ENCODE results near the gene TAOK1. TPM values are rescaled to one million over a fixed set of nuclear protein-coding genes. Genes with fewer than 3 reads are reported as not detected.

Gene TAOK1
- total and polyA plus RNA-seq, 2 of the 13 experiments (the other 11 are each of a cell fraction or from before 2014, with no cell fraction given) = 14.1 to 23.0 TPM

DNA sequence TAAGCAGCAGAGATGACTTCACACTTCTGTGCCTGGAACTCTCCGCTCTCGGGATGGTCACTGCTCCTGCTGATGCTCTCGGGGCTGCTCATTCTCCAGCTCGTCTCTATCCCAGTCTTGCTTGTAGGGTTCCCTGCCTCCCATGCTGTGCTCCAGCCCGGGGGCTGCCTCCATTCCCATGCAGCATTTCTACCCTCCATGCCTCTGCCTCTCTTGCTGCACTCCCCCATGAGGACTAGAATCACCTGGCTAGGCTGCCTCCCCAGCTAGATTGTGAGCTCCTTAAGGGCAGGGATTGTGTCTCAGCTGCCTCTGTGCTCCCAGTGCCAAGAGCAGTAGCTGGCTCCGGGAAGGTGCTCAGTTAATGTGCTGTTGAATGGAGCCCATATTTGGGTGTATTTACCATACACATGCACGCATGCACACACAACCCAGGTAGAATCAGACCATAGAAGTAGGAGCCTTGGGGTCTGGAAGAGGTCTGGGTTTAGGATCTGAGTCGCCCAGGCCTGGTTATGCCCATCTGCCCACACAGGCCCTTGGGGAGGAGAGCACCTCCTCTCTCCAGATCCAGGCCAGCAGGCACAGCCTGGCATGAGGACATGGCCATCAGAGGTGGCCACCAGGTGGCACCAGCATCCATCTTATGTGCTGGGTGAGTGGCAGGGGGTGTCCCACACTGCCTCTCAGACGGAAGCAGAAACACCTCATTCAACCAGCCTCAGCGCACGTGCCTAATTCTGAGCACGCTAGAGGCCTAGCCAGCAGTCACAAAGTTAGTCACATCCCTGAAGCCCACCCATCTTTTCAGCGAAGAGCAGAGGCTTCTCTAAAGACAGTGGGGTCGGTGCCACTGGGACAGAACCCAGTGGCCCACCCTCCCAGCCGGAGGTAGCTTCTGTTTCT is 190.0 kb downstream of the TAOK1 start (continued):
- TF ChIP-seq, protein P1, sequence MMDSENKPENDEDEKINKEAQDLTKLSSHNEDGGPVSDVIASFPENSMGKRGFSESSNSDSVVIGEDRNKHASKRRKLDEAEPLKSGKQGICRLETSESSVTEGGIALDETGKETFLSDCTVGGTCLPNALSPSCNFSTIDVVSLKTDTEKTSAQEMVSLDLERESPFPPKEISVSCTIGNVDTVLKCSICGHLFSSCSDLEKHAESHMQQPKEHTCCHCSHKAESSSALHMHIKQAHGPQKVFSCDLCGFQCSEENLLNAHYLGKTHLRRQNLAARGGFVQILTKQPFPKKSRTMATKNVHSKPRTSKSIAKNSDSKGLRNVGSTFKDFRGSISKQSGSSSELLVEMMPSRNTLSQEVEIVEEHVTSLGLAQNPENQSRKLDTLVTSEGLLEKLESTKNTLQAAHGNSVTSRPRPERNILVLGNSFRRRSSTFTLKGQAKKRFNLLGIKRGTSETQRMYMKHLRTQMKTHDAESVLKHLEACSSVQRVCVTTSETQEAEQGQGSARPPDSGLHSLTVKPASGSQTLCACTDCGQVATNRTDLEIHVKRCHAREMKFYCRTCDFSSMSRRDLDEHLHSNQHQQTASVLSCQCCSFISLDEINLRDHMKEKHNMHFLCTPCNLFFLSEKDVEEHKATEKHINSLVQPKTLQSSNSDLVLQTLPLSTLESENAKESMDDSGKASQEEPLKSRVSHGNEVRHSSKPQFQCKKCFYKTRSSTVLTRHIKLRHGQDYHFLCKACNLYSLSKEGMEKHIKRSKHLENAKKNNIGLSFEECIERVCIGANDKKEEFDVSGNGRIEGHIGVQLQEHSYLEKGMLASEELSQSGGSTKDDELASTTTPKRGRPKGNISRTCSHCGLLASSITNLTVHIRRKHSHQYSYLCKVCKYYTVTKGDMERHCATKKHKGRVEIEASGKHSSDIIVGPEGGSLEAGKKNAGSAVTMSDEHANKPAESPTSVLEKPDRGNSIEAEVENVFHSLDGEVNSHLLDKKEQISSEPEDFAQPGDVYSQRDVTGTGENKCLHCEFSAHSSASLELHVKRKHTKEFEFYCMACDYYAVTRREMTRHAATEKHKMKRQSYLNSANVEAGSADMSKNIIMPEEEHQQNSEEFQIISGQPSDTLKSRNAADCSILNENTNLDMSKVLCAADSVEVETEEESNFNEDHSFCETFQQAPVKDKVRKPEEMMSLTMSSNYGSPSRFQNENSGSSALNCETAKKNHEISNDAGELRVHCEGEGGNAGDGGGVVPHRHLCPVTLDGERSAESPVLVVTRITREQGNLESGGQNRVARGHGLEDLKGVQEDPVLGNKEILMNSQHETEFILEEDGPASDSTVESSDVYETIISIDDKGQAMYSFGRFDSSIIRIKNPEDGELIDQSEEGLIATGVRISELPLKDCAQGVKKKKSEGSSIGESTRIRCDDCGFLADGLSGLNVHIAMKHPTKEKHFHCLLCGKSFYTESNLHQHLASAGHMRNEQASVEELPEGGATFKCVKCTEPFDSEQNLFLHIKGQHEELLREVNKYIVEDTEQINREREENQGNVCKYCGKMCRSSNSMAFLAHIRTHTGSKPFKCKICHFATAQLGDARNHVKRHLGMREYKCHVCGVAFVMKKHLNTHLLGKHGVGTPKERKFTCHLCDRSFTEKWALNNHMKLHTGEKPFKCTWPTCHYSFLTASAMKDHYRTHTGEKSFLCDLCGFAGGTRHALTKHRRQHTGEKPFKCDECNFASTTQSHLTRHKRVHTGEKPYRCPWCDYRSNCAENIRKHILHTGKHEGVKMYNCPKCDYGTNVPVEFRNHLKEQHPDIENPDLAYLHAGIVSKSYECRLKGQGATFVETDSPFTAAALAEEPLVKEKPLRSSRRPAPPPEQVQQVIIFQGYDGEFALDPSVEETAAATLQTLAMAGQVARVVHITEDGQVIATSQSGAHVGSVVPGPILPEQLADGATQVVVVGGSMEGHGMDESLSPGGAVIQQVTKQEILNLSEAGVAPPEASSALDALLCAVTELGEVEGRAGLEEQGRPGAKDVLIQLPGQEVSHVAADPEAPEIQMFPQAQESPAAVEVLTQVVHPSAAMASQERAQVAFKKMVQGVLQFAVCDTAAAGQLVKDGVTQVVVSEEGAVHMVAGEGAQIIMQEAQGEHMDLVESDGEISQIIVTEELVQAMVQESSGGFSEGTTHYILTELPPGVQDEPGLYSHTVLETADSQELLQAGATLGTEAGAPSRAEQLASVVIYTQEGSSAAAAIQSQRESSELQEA (CRISPR knock-in tag; IDR thresholded peaks at IDR 0.05; ENCODE audit: not compliant biosample characterization) = no peak
- TF ChIP-seq POLR2A (IDR thresholded peaks at IDR 0.05; ENCODE audit: insufficient read depth in 1 of 2, low read depth in 2 of 2, low read length in 2 of 2) = no peak
- peak; percentile 44; the same call in 1 of the 2 replicates for TF ChIP-seq ZNF768 (CRISPR knock-in tag; IDR thresholded peaks at IDR 0.05)
- TF ChIP-seq ZNF598 (CRISPR knock-in tag; IDR thresholded peaks at IDR 0.05; ENCODE audit: borderline replicate concordance) = no peak
- TF ChIP-seq, protein P2, sequence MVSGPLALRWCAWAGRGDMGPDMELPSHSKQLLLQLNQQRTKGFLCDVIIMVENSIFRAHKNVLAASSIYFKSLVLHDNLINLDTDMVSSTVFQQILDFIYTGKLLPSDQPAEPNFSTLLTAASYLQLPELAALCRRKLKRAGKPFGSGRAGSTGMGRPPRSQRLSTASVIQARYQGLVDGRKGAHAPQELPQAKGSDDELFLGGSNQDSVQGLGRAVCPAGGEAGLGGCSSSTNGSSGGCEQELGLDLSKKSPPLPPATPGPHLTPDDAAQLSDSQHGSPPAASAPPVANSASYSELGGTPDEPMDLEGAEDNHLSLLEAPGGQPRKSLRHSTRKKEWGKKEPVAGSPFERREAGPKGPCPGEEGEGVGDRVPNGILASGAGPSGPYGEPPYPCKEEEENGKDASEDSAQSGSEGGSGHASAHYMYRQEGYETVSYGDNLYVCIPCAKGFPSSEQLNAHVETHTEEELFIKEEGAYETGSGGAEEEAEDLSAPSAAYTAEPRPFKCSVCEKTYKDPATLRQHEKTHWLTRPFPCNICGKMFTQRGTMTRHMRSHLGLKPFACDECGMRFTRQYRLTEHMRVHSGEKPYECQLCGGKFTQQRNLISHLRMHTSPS (CRISPR knock-in tag; IDR thresholded peaks at IDR 0.05; ENCODE audit: low read depth) = peak; percentile 50; the same call in 1 of the 2 replicates
- TF ChIP-seq ZFAT (CRISPR knock-in tag; conservative IDR thresholded peaks at IDR 0.05) = no peak
- peak; percentile 92 for TF ChIP-seq RAD21 (CRISPR knock-in tag; IDR thresholded peaks at IDR 0.05)
- TF ChIP-seq, protein P3, sequence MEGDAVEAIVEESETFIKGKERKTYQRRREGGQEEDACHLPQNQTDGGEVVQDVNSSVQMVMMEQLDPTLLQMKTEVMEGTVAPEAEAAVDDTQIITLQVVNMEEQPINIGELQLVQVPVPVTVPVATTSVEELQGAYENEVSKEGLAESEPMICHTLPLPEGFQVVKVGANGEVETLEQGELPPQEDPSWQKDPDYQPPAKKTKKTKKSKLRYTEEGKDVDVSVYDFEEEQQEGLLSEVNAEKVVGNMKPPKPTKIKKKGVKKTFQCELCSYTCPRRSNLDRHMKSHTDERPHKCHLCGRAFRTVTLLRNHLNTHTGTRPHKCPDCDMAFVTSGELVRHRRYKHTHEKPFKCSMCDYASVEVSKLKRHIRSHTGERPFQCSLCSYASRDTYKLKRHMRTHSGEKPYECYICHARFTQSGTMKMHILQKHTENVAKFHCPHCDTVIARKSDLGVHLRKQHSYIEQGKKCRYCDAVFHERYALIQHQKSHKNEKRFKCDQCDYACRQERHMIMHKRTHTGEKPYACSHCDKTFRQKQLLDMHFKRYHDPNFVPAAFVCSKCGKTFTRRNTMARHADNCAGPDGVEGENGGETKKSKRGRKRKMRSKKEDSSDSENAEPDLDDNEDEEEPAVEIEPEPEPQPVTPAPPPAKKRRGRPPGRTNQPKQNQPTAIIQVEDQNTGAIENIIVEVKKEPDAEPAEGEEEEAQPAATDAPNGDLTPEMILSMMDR (CRISPR knock-in tag; IDR thresholded peaks at IDR 0.05) = peak; percentile 96
- TF ChIP-seq LCORL (IDR thresholded peaks at IDR 0.05) = no peak
- 0 out of 2 replicates have a peak, but pooled peaks have one; percentile 35 for TF ChIP-seq LCORL (CRISPR knock-in tag; IDR thresholded peaks at IDR 0.05)
- TF ChIP-seq, protein P4, sequence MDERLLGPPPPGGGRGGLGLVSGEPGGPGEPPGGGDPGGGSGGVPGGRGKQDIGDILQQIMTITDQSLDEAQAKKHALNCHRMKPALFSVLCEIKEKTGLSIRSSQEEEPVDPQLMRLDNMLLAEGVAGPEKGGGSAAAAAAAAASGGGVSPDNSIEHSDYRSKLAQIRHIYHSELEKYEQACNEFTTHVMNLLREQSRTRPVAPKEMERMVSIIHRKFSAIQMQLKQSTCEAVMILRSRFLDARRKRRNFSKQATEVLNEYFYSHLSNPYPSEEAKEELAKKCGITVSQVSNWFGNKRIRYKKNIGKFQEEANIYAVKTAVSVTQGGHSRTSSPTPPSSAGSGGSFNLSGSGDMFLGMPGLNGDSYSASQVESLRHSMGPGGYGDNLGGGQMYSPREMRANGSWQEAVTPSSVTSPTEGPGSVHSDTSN (CRISPR knock-in tag; IDR thresholded peaks at IDR 0.05) = peak; percentile 65
- TF ChIP-seq TSC22D2 (CRISPR knock-in tag; IDR thresholded peaks at IDR 0.05; ENCODE audit: borderline replicate concordance) = peak; percentile 45; the same call in 1 of the 2 replicates
- TF ChIP-seq ZNF777 (CRISPR knock-in tag; IDR thresholded peaks at IDR 0.05) = 0 out of 2 replicates have a peak, but pooled peaks have one; percentile 33
- TF ChIP-seq, protein P5, sequence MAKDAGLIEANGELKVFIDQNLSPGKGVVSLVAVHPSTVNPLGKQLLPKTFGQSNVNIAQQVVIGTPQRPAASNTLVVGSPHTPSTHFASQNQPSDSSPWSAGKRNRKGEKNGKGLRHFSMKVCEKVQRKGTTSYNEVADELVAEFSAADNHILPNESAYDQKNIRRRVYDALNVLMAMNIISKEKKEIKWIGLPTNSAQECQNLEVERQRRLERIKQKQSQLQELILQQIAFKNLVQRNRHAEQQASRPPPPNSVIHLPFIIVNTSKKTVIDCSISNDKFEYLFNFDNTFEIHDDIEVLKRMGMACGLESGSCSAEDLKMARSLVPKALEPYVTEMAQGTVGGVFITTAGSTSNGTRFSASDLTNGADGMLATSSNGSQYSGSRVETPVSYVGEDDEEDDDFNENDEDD (CRISPR knock-in tag; IDR thresholded peaks at IDR 0.05; ENCODE audit: borderline replicate concordance) = peak; percentile 49; the same call in 1 of the 2 replicates

Measured in HepG2 (cell line).